Right lobe of liver (tissue), 4 donors: ENCODE measurements around the gene IZUMO4.

ENCODE experiments used
- CTCF ChIP-seq, 4 donors: fragments of 200-600 bp in 3 of 4; fragments of 450-650 bp in 1 of 4; IDR thresholded peaks; one replicate each; pipeline versions ENCODE4 v1.5.1 to v1.8.0; 2016 to 2022; ENCODE audit warnings: antibody characterized with exemption in 4 of 4, mild to moderate bottlenecking in 2 of 4
- POLR2A ChIP-seq: fragments of 450-650 bp; IDR thresholded peaks from one replicate; pipeline ENCODE4 v1.6.1; 2017; ENCODE audit warnings: antibody characterized with exemption, mild to moderate bottlenecking
- donor health status: DM: no; HTN: no; CAD: no.
- donor health status: DM: no; HTN: no; CAD: no.
- donor health status: DM: no; HTN: yes; CAD: no.

- TF ChIP-seq CTCF (IDR thresholded peaks at IDR 0.05) (no peak), POLR2A (no peak)
Observed at GRCh38 chr19:2136796-2137195, 40.1 kb downstream of the IZUMO4 start.
